ENCODE results near the gene ERVMER34-1.

Gene ERVMER34-1

GRCh38 chr4:52748432-52748831, 2.8 kb downstream of the ERVMER34-1 start:
- no peak for TF ChIP-seq CTCF (IDR thresholded peaks at IDR 0.05; ENCODE audit: poor library complexity, severe bottlenecking)
- no peaks in the 10 kb centered on the region for H3K27me3 ChIP-seq (ENCODE audit: insufficient read depth, poor library complexity, severe bottlenecking)
- DNase-seq (ENCODE audit: low spot score): no peak
- no peaks in the 10 kb centered on the region for H3K4me1 ChIP-seq (ENCODE audit: insufficient read depth, poor library complexity, severe bottlenecking)
- H3K4me3 ChIP-seq (ENCODE audit: severe bottlenecking): no peak overlapping the region
- no peak overlapping the region for H3K27ac ChIP-seq (ENCODE audit: poor library complexity, severe bottlenecking)
- peaks cover 10% of the 10 kb centered on the region; the same call in 1 of the 2 replicates for H3K36me3 ChIP-seq (ENCODE audit: low read depth)
- no peak for ATAC-seq (ENCODE audit: low read depth)
- H3K9me3 ChIP-seq (ENCODE audit: severe bottlenecking): no peaks in the 10 kb centered on the region

GRCh38 chr4:52744588-52744987, 6.6 kb downstream of the ERVMER34-1 start:
- DNase-seq (ENCODE audit: low spot score) (no peak), ATAC-seq (ENCODE audit: low read depth) (no peak)
- Histone ChIP-seq H3K4me3 (ENCODE audit: severe bottlenecking) (no peak overlapping the region), H3K27ac (ENCODE audit: poor library complexity, severe bottlenecking) (no peak overlapping the region), H3K4me1 (ENCODE audit: insufficient read depth, poor library complexity, severe bottlenecking) (no peaks in the 10 kb centered on the region), H3K9me3 (ENCODE audit: severe bottlenecking) (no peaks in the 10 kb centered on the region), H3K27me3 (ENCODE audit: insufficient read depth, poor library complexity, severe bottlenecking) (no peaks in the 10 kb centered on the region), H3K36me3 (ENCODE audit: low read depth) (peaks cover 10% of the 10 kb centered on the region; the same call in 1 of the 2 replicates)
- no peak for TF ChIP-seq CTCF (IDR thresholded peaks at IDR 0.05; ENCODE audit: poor library complexity, severe bottlenecking)

GRCh38 chr4:52743444-52744019, 7.7 kb downstream of the ERVMER34-1 start:
- no peak for ATAC-seq (ENCODE audit: low read depth)
- no peaks in the 10 kb centered on the region for H3K4me1 ChIP-seq (ENCODE audit: insufficient read depth, poor library complexity, severe bottlenecking)
- DNase-seq (ENCODE audit: low spot score): no peak
- TF ChIP-seq CTCF (IDR thresholded peaks at IDR 0.05; ENCODE audit: poor library complexity, severe bottlenecking): no peak
- H3K9me3 ChIP-seq (ENCODE audit: severe bottlenecking): no peaks in the 10 kb centered on the region
- no peaks in the 10 kb centered on the region for H3K27me3 ChIP-seq (ENCODE audit: insufficient read depth, poor library complexity, severe bottlenecking)
- H3K36me3 ChIP-seq (ENCODE audit: low read depth): peaks cover 10% of the 10 kb centered on the region; the same call in 1 of the 2 replicates
- no peak overlapping the region for H3K27ac ChIP-seq (ENCODE audit: poor library complexity, severe bottlenecking)
- no peak overlapping the region for H3K4me3 ChIP-seq (ENCODE audit: severe bottlenecking)

GRCh38 chr4:52729586-52729985, 21.6 kb downstream of the ERVMER34-1 start:
- DNase-seq (ENCODE audit: low spot score) (no peak), ATAC-seq (ENCODE audit: low read depth) (no peak)
- no peak for TF ChIP-seq CTCF (IDR thresholded peaks at IDR 0.05; ENCODE audit: poor library complexity, severe bottlenecking)
- H3K9me3 ChIP-seq (ENCODE audit: severe bottlenecking): no peaks in the 10 kb centered on the region
- no peak overlapping the region for H3K27ac ChIP-seq (ENCODE audit: poor library complexity, severe bottlenecking)
- H3K27me3 ChIP-seq (ENCODE audit: insufficient read depth, poor library complexity, severe bottlenecking): no peaks in the 10 kb centered on the region
- H3K4me1 ChIP-seq (ENCODE audit: insufficient read depth, poor library complexity, severe bottlenecking): no peaks in the 10 kb centered on the region
- no peaks in the 10 kb centered on the region for H3K36me3 ChIP-seq (ENCODE audit: low read depth)
- H3K4me3 ChIP-seq (ENCODE audit: severe bottlenecking): no peak overlapping the region

- no peak overlapping the region for H3K4me3 ChIP-seq (ENCODE audit: severe bottlenecking)
- no peaks in the 10 kb centered on the region for H3K9me3 ChIP-seq (ENCODE audit: severe bottlenecking)
- H3K27ac ChIP-seq (ENCODE audit: poor library complexity, severe bottlenecking): no peak overlapping the region
- no peaks in the 10 kb centered on the region for H3K4me1 ChIP-seq (ENCODE audit: insufficient read depth, poor library complexity, severe bottlenecking)
- DNase-seq (ENCODE audit: low spot score) (no peak), ATAC-seq (ENCODE audit: low read depth) (no peak)
- no peaks in the 10 kb centered on the region for H3K36me3 ChIP-seq (ENCODE audit: low read depth)
- no peaks in the 10 kb centered on the region for H3K27me3 ChIP-seq (ENCODE audit: insufficient read depth, poor library complexity, severe bottlenecking)
- no peak for TF ChIP-seq CTCF (IDR thresholded peaks at IDR 0.05; ENCODE audit: poor library complexity, severe bottlenecking)
Measured at GRCh38 chr4:52728691-52729240, 22.5 kb downstream of the ERVMER34-1 start.

All from RWPE2 (cell line).